CD4-positive, alpha-beta T cell treated with Interferon alpha-2 for 1 hour (primary cell): ENCODE results near the gene BCAS1.

ENCODE experiments used
- DNase-seq, 2 donors: peaks; one replicate each; pipeline ENCODE4 v3.0.0-alpha.2; 2020 to 2022

The BCAS1 gene

GRCh38 chr20:54047048-54047447 lies 23.3 kb downstream of the BCAS1 start:
- no peak for DNase-seq

DNA sequence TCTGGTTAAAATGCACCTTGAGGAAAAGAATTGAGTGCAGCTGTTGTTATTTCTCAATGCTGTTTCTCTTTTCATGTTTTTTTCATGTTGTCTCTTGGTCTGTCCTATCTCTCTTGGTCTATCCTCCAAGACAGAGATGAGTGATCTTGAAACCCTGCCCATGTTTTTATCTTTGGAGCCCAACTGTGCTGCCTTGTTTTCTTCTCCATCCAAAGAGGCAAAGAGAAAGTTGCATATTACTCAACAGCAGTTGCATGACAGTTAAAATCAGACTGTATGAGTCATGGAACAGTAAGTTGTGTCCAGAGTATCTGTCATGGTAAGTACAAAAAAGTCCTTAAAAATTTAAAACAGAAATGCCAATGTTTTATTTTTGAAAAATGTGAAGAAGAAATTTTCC lies 26.2 kb downstream of the BCAS1 start:
- no peak for DNase-seq

- DNase-seq = no peak
Observed at GRCh38 chr20:54043076-54043967, 27.1 kb downstream of the BCAS1 start.

GRCh38 chr20:54042021-54042420 lies 28.4 kb downstream of the BCAS1 start:
- DNase-seq = no peak

DNA sequence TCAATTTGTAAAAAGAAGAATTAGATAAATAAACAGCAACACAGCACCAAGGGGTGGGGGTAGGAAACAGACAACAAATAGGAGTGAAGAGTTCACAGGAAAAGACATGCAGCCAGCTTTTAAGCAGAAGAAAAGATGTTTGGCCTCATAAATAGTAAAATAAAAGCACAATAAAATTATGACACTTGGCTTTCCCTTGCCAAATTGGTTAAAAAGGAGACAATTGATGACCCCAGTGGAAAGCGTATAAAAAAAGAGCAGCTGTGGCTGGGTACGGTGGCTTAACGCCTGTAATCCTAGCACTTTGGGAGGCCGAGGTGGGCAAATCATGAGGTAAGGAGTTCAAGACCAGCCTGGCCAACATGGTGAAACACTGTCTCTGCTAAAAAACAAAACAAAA lies 29.1 kb downstream of the BCAS1 start:
- no peak for DNase-seq

GRCh38 chr20:54040531-54040930 lies 29.9 kb downstream of the BCAS1 start:
- DNase-seq = no peak

DNA sequence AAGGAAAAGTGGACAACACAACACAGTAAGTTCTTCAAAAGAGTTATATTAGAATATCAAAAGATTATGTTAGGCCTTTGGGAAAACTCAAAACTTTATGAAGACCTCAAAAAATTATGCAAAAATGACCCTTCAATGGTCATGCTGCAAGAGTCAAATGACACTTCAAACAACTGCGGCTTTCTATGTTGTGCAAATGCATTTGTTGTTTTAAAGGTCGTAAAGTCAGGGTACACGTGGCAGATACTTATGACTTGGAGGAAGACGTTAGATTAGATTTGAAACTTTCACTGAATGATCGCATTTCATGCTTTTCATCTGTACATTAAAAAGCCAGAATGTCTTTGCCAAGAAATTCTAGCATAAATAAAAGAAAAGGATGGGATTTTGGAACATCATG lies 31.4 kb downstream of the BCAS1 start:
- DNase-seq = no peak

DNA sequence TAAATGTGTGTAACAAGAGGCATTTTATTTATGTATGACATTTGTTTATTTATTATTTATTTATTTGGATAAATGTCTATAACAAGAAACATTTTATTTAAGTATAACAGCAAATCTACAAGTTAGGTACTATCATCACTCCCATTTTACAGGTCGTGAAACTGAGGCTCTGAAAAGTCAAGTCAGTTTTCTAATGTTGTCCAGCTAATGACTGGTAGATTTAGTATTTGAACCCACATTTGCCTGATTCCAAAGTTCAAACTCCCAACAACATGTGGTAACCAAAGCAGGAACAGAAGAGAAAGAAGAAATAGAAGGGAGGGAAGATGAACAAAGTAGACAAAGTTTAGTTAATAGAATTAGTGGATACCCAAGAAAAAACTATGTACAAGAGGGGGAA lies 32.9 kb downstream of the BCAS1 start:
- no peak for DNase-seq

DNA sequence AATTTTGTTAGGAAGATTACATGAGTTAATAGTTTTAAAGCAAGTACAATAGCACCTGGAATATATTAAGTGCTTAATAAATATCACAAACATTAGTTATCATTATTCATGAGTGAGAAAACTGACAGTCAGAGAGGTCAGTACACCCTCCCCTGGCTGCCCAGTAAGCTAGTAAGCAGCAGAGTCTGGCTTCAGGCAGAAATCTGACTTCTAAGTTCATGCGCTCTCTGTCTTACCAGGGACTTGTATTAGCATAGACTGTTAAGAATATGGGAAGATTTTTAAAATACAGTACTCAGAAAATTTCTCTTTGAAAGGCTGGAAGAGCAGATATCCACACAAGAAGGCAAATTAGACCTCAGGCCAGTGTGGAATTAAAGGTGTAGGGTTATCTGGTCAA lies 40.8 kb downstream of the BCAS1 start:
- no peak for DNase-seq

GRCh38 chr20:54029176-54029575 lies 41.2 kb downstream of the BCAS1 start:
- no peak for DNase-seq

- DNase-seq = no peak
Observed at GRCh38 chr20:54028276-54029011, 42.0 kb downstream of the BCAS1 start.

- no peak for DNase-seq
Observed at GRCh38 chr20:54027704-54028103, 42.7 kb downstream of the BCAS1 start.

GRCh38 chr20:54026295-54027064 lies 43.9 kb downstream of the BCAS1 start:
- no peak for DNase-seq

GRCh38 chr20:54025251-54025771 lies 45.1 kb downstream of the BCAS1 start:
- no peak for DNase-seq

DNA sequence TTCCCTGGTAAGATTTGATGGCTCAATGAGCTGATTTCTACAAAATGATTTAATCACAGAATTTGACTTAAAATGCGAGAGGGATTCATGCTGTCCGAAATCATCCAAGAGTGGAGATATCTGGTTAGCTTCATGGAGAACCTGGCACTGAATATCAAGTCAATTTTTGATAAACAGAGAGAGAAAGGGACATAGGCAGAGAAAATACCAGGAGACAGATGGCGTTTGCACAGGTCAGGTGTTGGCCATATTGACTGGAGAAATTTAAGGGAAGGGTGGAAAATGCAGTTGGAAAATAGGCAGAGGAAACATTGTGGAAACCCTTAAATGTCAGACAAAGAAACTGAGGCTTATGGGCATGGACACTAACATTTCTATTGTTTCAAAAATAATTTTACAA lies 47.0 kb downstream of the BCAS1 start:
- no peak for DNase-seq

- no peak for DNase-seq
Observed at GRCh38 chr20:54021446-54022235, 48.8 kb downstream of the BCAS1 start.

DNA sequence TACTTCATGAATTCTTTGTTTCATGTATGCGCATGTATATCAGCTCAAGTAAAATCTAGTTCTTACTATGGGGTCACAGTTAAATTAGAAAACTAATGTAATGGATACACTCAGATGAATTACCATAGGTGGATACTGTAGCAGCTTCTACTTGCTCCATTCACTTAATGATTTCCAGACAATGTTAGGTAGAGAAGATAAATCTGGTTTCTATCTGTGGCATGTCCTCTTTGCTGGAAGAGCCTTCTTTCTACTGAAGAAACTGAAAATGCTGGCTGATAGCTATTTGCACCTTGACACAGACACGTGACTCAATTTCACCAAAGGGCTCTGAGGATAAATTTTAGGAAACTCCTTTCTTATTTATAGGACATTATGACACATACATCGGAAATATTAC lies 49.5 kb downstream of the BCAS1 start:
- DNase-seq = no peak

DNA sequence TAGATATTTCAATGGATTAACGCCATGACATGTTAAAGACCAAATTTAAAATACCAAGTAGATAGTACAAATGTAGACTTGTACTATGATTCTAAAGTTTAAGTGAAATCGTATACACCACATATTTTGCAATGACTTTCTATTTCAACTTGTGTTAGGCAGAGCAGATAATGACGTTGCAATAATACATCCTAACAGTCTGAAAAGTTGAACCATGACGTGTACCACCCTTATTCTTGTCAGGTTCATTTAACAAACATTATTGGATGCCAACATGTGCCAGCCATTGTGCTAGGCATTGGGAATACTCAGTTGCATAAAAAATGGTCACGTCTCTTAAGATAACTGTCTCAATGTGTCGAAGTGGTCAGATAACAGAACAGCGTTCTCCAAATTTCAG lies 50.0 kb downstream of the BCAS1 start:
- no peak for DNase-seq

GRCh38 chr20:54019585-54019984 lies 50.8 kb downstream of the BCAS1 start:
- DNase-seq = no peak

DNA sequence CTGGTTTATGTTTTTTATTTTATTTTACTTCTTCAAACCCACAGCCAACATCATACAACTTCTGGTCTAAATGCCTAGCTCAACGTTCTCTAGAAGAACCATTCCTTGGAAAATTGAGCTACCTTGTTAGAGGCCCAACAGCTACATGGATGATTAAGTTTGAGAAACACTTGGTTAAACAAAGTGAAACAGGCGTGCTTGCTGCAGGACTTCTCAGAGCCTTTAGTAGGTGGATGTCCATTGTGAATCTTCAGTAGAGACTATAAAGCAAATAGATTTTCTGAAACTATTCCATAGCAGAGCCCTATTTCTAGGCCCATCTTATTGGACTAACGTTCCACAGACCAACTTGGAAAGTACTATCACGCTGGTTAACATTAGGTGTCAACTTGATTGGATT lies 51.3 kb downstream of the BCAS1 start:
- no peak for DNase-seq

DNA sequence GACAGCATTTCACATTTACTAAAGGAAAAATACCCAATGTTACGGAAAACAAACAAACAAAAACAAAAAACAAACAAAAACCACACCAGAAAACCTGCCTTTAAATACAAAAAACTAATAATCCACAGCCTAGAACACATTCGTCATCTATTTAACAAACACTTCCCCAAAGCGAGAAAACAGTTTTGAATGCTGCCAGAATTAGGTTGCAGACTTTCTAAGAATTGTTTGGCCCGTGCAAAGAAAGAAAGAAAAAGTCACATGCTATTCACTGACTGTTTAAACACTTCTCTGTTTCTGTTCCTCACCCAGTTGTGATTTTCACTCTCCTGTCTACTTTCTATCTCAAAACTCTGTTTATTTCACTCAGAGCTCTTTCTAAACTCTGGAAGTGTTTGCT lies 52.5 kb downstream of the BCAS1 start:
- no peak for DNase-seq

- DNase-seq = no peak
Observed at GRCh38 chr20:54015496-54015895, 54.9 kb downstream of the BCAS1 start.
